Upper lobe of left lung (tissue), 4 donors: Measurements from ENCODE around the gene C16orf82.

Experiments used
- POLR2AphosphoS5 ChIP-seq, 2 donors: sonication (generic); formaldehyde crosslinking; IDR thresholded peaks; one replicate each; pipeline ENCODE4 v1.5.1; 2017; ENCODE audit warnings: antibody characterized with exemption in 2 of 2
- TF ChIP-seq, protein P1 (sequence below), 6 experiments: fragments of 450-650 bp in 4 of 6; fragments of 200-600 bp in 2 of 6; sonication (generic) in 2 of 6; IDR thresholded peaks; one replicate each; pipeline ENCODE4 v1.5.1; 2016 to 2019; ENCODE audit warnings: antibody characterized with exemption in 6 of 6

DNA sequence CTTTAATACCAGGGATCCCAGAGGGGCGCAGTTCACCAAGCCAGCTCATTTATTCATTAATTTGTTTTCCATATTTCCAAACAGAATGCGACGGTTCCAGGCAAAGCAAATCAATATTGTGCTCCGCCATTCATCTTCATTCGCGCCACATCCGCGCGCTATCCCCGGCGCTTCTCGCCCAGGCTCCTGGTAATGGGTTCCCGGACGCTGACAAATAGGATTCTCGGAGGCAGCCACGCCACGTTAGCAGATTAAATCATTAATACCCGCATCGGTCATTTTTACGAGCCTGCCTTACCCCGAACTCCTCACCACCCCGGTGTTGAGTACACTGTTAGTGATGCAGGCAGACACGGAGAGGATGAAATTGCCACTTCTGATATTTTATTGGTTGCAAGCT is 26.0 kb upstream of the C16orf82 start:
- TF ChIP-seq, protein P1, sequence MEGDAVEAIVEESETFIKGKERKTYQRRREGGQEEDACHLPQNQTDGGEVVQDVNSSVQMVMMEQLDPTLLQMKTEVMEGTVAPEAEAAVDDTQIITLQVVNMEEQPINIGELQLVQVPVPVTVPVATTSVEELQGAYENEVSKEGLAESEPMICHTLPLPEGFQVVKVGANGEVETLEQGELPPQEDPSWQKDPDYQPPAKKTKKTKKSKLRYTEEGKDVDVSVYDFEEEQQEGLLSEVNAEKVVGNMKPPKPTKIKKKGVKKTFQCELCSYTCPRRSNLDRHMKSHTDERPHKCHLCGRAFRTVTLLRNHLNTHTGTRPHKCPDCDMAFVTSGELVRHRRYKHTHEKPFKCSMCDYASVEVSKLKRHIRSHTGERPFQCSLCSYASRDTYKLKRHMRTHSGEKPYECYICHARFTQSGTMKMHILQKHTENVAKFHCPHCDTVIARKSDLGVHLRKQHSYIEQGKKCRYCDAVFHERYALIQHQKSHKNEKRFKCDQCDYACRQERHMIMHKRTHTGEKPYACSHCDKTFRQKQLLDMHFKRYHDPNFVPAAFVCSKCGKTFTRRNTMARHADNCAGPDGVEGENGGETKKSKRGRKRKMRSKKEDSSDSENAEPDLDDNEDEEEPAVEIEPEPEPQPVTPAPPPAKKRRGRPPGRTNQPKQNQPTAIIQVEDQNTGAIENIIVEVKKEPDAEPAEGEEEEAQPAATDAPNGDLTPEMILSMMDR (IDR thresholded peaks at IDR 0.05), result no peak
- TF ChIP-seq POLR2AphosphoS5 (IDR thresholded peaks at IDR 0.05), result no peak
